Ishikawa (cell line): Measurements from ENCODE around the gene ZNF618.

Experiments used
- CEBPB ChIP-seq: IDR thresholded peaks from 2 replicates; pipeline ENCODE4 v1.6.1; 2012
- CREB1 ChIP-seq: IDR thresholded peaks from 2 replicates; pipeline ENCODE4 v1.6.1; 2012; ENCODE audit warnings: low read depth
- EGR1 ChIP-seq: IDR thresholded peaks from 2 replicates; pipeline ENCODE4 v1.6.1; 2012
- EP300 ChIP-seq: IDR thresholded peaks from 2 replicates; pipeline ENCODE4 v1.6.1; 2012; ENCODE audit warnings: borderline replicate concordance
- FOXM1 ChIP-seq: IDR thresholded peaks from 2 replicates; pipeline ENCODE4 v1.6.1; 2012; ENCODE audit warnings: low read depth, borderline replicate concordance
- RAD21 ChIP-seq: IDR thresholded peaks from 2 replicates; pipeline ENCODE4 v1.6.1; 2012; ENCODE audit warnings: low read depth
- TAF1 ChIP-seq: IDR thresholded peaks from 2 replicates; pipeline ENCODE4 v1.6.1; 2012; ENCODE audit warnings: low read depth, mild to moderate bottlenecking
- TEAD4 ChIP-seq: IDR thresholded peaks from 2 replicates; pipeline ENCODE4 v1.6.1; 2012
- YY1 ChIP-seq: IDR thresholded peaks from 2 replicates; pipeline ENCODE4 v1.6.1; 2012; ENCODE audit warnings: low read depth
- TF ChIP-seq, protein P1 (sequence below): IDR thresholded peaks from 2 replicates; pipeline ENCODE4 v1.6.1; 2012; ENCODE audit warnings: low read depth, mild to moderate bottlenecking
- TF ChIP-seq, protein P2 (sequence below): IDR thresholded peaks from 2 replicates; pipeline ENCODE4 v1.6.1; 2012

DNA sequence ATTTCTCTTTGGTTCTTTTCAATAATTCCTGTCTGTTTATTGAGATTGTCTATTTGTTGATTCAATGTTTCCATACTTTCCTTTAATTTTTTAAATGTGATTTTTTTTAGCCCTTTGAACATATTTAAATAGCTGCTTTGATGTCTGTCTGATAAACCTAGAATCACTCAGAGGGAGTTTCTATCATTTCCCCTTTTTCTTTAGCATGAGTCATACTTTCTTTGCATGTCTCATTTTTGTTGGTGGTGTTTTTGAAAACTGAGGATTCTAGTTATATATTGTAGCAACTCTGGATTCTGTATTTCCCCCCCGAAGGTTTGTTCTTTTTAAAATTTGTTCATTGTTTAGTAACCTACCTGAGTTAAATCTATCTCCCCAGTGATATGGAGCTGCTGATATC lies 24.2 kb upstream of the ZNF618 start:
- TF ChIP-seq, protein P1, sequence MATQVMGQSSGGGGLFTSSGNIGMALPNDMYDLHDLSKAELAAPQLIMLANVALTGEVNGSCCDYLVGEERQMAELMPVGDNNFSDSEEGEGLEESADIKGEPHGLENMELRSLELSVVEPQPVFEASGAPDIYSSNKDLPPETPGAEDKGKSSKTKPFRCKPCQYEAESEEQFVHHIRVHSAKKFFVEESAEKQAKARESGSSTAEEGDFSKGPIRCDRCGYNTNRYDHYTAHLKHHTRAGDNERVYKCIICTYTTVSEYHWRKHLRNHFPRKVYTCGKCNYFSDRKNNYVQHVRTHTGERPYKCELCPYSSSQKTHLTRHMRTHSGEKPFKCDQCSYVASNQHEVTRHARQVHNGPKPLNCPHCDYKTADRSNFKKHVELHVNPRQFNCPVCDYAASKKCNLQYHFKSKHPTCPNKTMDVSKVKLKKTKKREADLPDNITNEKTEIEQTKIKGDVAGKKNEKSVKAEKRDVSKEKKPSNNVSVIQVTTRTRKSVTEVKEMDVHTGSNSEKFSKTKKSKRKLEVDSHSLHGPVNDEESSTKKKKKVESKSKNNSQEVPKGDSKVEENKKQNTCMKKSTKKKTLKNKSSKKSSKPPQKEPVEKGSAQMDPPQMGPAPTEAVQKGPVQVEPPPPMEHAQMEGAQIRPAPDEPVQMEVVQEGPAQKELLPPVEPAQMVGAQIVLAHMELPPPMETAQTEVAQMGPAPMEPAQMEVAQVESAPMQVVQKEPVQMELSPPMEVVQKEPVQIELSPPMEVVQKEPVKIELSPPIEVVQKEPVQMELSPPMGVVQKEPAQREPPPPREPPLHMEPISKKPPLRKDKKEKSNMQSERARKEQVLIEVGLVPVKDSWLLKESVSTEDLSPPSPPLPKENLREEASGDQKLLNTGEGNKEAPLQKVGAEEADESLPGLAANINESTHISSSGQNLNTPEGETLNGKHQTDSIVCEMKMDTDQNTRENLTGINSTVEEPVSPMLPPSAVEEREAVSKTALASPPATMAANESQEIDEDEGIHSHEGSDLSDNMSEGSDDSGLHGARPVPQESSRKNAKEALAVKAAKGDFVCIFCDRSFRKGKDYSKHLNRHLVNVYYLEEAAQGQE, result no peak
- TF ChIP-seq EP300, result no peak
- no peak for TF ChIP-seq RAD21
- no peak for TF ChIP-seq TEAD4
- TF ChIP-seq FOXM1, result no peak
- TF ChIP-seq CREB1, result no peak
- TF ChIP-seq CEBPB, result no peak
- no peak for TF ChIP-seq YY1
- TF ChIP-seq, protein P2, sequence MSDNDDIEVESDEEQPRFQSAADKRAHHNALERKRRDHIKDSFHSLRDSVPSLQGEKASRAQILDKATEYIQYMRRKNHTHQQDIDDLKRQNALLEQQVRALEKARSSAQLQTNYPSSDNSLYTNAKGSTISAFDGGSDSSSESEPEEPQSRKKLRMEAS, result no peak
- TF ChIP-seq TAF1, result no peak
- no peak for TF ChIP-seq EGR1
